Measurements from ENCODE around the gene NR2F1.

Gene NR2F1

GRCh38 chr5:93601071-93601801, 18.2 kb downstream of the NR2F1 start:
- TF ChIP-seq CTCF (IDR thresholded peaks at IDR 0.05; ENCODE audit: insufficient read depth, low read length, poor library complexity, severe bottlenecking) = no peak
- H3K4me3 ChIP-seq (replicated peaks; ENCODE audit: low read depth, low read length) = no peak overlapping the region
- no peaks in the 10 kb centered on the region for H3K36me3 ChIP-seq (ENCODE audit: control insufficient read depth, insufficient read depth, low read length)
- DNase-seq (ENCODE audit: extremely low read depth, insufficient read length) = no peak
- peaks cover 3% of the 10 kb centered on the region for H3K27me3 ChIP-seq (replicated peaks; ENCODE audit: control insufficient read depth, insufficient read depth, low read length)

- TF ChIP-seq CTCF (IDR thresholded peaks at IDR 0.05; ENCODE audit: insufficient read depth, low read length, poor library complexity, severe bottlenecking) = no peak
- peaks cover 3% of the 10 kb centered on the region for H3K27me3 ChIP-seq (replicated peaks; ENCODE audit: control insufficient read depth, insufficient read depth, low read length)
- DNase-seq (ENCODE audit: extremely low read depth, insufficient read length) = no peak
- H3K36me3 ChIP-seq (ENCODE audit: control insufficient read depth, insufficient read depth, low read length) = no peaks in the 10 kb centered on the region
- H3K4me3 ChIP-seq (replicated peaks; ENCODE audit: low read depth, low read length) = no peak overlapping the region
Observed at GRCh38 chr5:93601802-93602155, 18.8 kb downstream of the NR2F1 start.

GRCh38 chr5:93602241-93603077, 19.4 kb downstream of the NR2F1 start:
- Histone ChIP-seq H3K27me3 (replicated peaks; ENCODE audit: control insufficient read depth, insufficient read depth, low read length) (peaks cover under 1% of the 10 kb centered on the region), H3K4me3 (replicated peaks; ENCODE audit: low read depth, low read length) (no peak overlapping the region), H3K36me3 (ENCODE audit: control insufficient read depth, insufficient read depth, low read length) (no peaks in the 10 kb centered on the region)
- TF ChIP-seq CTCF (IDR thresholded peaks at IDR 0.05; ENCODE audit: insufficient read depth, low read length, poor library complexity, severe bottlenecking) = no peak
- DNase-seq (ENCODE audit: extremely low read depth, insufficient read length) = no peak

- no peak for TF ChIP-seq CTCF (IDR thresholded peaks at IDR 0.05; ENCODE audit: insufficient read depth, low read length, poor library complexity, severe bottlenecking)
- DNase-seq (ENCODE audit: extremely low read depth, insufficient read length) = no peak
- H3K4me3 ChIP-seq (replicated peaks; ENCODE audit: low read depth, low read length) = no peak overlapping the region
- no peaks in the 10 kb centered on the region for H3K36me3 ChIP-seq (ENCODE audit: control insufficient read depth, insufficient read depth, low read length)
- no peaks in the 10 kb centered on the region; the same call in 1 of the 2 replicates for H3K27me3 ChIP-seq (replicated peaks; ENCODE audit: control insufficient read depth, insufficient read depth, low read length)
Observed at GRCh38 chr5:93603078-93603792, 20.2 kb downstream of the NR2F1 start.

GRCh38 chr5:93603793-93604643, 21.0 kb downstream of the NR2F1 start:
- no peak for DNase-seq (ENCODE audit: extremely low read depth, insufficient read length)
- Histone ChIP-seq H3K4me3 (replicated peaks; ENCODE audit: low read depth, low read length) (no peak overlapping the region), H3K36me3 (ENCODE audit: control insufficient read depth, insufficient read depth, low read length) (no peaks in the 10 kb centered on the region), H3K27me3 (replicated peaks; ENCODE audit: control insufficient read depth, insufficient read depth, low read length) (no peaks in the 10 kb centered on the region; the same call in 1 of the 2 replicates)
- TF ChIP-seq CTCF (IDR thresholded peaks at IDR 0.05; ENCODE audit: insufficient read depth, low read length, poor library complexity, severe bottlenecking) = no peak

Data from GM06990 (cell line).